Uterus (tissue), 4 donors: ENCODE measurements around the gene UNC93A. TPM values are rescaled to one million over a fixed set of nuclear protein-coding genes. Genes with fewer than 3 reads are reported as not detected.

ENCODE experiments used
- DNase-seq, 2 donors: peaks; one replicate each; pipeline ENCODE4 v3.0.0-alpha.2; 2019 to 2020
- H3K27ac ChIP-seq, 2 donors: fragments of 200-600 bp; sonication (generic); 1 replicate in 1 of 2; 2 replicates in 1 of 2; pipeline ENCODE4 v1.5.1; 2016 to 2018
- H3K27me3 ChIP-seq, 2 donors: fragments of 200-600 bp; sonication (generic); one replicate each; pipeline ENCODE4 v1.5.1; 2018 to 2019; ENCODE audit warnings: control low read depth in 1 of 2
- H3K36me3 ChIP-seq, 2 donors: fragments of 200-600 bp; sonication (generic); one replicate each; pipeline ENCODE4 v1.5.1; 2019; ENCODE audit warnings: control low read depth in 1 of 2
- H3K4me1 ChIP-seq, 2 donors: fragments of 200-600 bp; sonication (generic); one replicate each; pipeline ENCODE4 v1.5.1; 2018 to 2019; ENCODE audit warnings: control low read depth in 1 of 2
- H3K4me3 ChIP-seq, 2 donors: fragments of 200-600 bp; sonication (generic); 1 replicate in 1 of 2; 2 replicates in 1 of 2; pipeline ENCODE4 v1.5.1; 2018 to 2019; ENCODE audit warnings: mild to moderate bottlenecking in 1 of 2
- H3K9me3 ChIP-seq, 2 donors: fragments of 200-600 bp; sonication (generic); one replicate each; pipeline ENCODE4 v1.5.1; 2019; ENCODE audit warnings: control low read depth in 1 of 2
- CTCF ChIP-seq, 4 experiments: fragments of 200-600 bp in 2 of 4; fragments of 450-650 bp in 2 of 4; sonication (generic) in 2 of 4; IDR thresholded peaks; one replicate each; pipeline ENCODE4 v1.5.1; 2016 to 2019; ENCODE audit warnings: antibody characterized with exemption in 4 of 4, mild to moderate bottlenecking in 2 of 4, moderate library complexity in 1 of 4
- POLR2A ChIP-seq, 2 donors: fragments of 450-650 bp; IDR thresholded peaks; one replicate each; pipeline ENCODE4 v1.6.1; 2016; ENCODE audit warnings: antibody characterized with exemption in 2 of 2, mild to moderate bottlenecking in 1 of 2, moderate library complexity in 1 of 2
- intact Hi-C: fragments of 100-400 bp; cut with DNase I; formaldehyde crosslinking; loops from one replicate; pipeline ENCODE4 v1.15.1; 2023; ENCODE audit warnings: low total_unique reads
- total RNA-seq, 4 donors: library from RNA; depleted of rRNA in 3 of 4; stranded (reverse); fragments of >200 nt in 3 of 4; gene quantifications; one replicate each; pipeline versions ENCODE4 v1.1.0 to v1.2.4, GENCODE V29; 2014 to 2023
- donor health status: DM: yes; HTN: yes; CAD: no.

Gene UNC93A
- total RNA-seq, 4 donors from 2014 or later: 0.97 TPM; not detected in 3

- DNase-seq: no peak
- intact Hi-C loops: no loop called here
- Histone ChIP-seq H3K4me3 (no peak overlapping the region), H3K4me1 (no peaks in the 10 kb centered on the region), H3K27ac (no peak overlapping the region), H3K27me3 (no peaks in the 10 kb centered on the region), H3K36me3 (no peaks in the 10 kb centered on the region), H3K9me3 (no peaks in the 10 kb centered on the region)
- no peak for TF ChIP-seq POLR2A (IDR thresholded peaks at IDR 0.05)
- TF ChIP-seq CTCF (IDR thresholded peaks at IDR 0.05): no peak
Observed at GRCh38 chr6:167328086-167328485, 37.0 kb downstream of the UNC93A start.

- no peak overlapping the region for H3K4me3 ChIP-seq
- H3K36me3 ChIP-seq: no peaks in the 10 kb centered on the region
- no peaks in the 10 kb centered on the region for H3K4me1 ChIP-seq
- no peaks in the 10 kb centered on the region for H3K27me3 ChIP-seq
- no peak for TF ChIP-seq POLR2A (IDR thresholded peaks at IDR 0.05)
- no peak for TF ChIP-seq CTCF (IDR thresholded peaks at IDR 0.05)
- H3K9me3 ChIP-seq: no peaks in the 10 kb centered on the region
- intact Hi-C loops: no loop called here
- no peak for DNase-seq
- no peak overlapping the region for H3K27ac ChIP-seq
Observed at GRCh38 chr6:167329014-167329413, 37.9 kb downstream of the UNC93A start.

- TF ChIP-seq CTCF (IDR thresholded peaks at IDR 0.05) (no peak), POLR2A (IDR thresholded peaks at IDR 0.05) (no peak)
- no peak for DNase-seq
- Histone ChIP-seq H3K4me3 (no peak overlapping the region), H3K27ac (no peak overlapping the region), H3K27me3 (no peaks in the 10 kb centered on the region), H3K4me1 (no peaks in the 10 kb centered on the region), H3K9me3 (no peaks in the 10 kb centered on the region), H3K36me3 (no peaks in the 10 kb centered on the region)
- intact Hi-C loops: no loop called here
Observed at GRCh38 chr6:167330750-167331149, 39.6 kb downstream of the UNC93A start.

GRCh38 chr6:167331565-167331964, 40.5 kb downstream of the UNC93A start:
- no peaks in the 10 kb centered on the region for H3K4me1 ChIP-seq
- DNase-seq: no peak
- no peaks in the 10 kb centered on the region for H3K27me3 ChIP-seq
- H3K4me3 ChIP-seq: no peak overlapping the region
- H3K9me3 ChIP-seq: no peaks in the 10 kb centered on the region
- TF ChIP-seq POLR2A (IDR thresholded peaks at IDR 0.05): no peak
- TF ChIP-seq CTCF (IDR thresholded peaks at IDR 0.05): no peak
- intact Hi-C loops: no loop called here
- no peaks in the 10 kb centered on the region for H3K36me3 ChIP-seq
- H3K27ac ChIP-seq: no peak overlapping the region

GRCh38 chr6:167336844-167337630, 45.9 kb downstream of the UNC93A start:
- intact Hi-C loops: no loop called here
- H3K4me3 ChIP-seq: no peak overlapping the region
- no peak for TF ChIP-seq POLR2A (IDR thresholded peaks at IDR 0.05)
- no peak for TF ChIP-seq CTCF (IDR thresholded peaks at IDR 0.05)
- H3K27ac ChIP-seq: no peak overlapping the region
- no peaks in the 10 kb centered on the region for H3K9me3 ChIP-seq
- no peaks in the 10 kb centered on the region for H3K36me3 ChIP-seq
- no peaks in the 10 kb centered on the region for H3K4me1 ChIP-seq
- no peak for DNase-seq
- H3K27me3 ChIP-seq: no peaks in the 10 kb centered on the region
